Common myeloid progenitor, CD34-positive (primary cell): ENCODE data around the gene SERBP1.

Experiments
- CTCF ChIA-PET: fragments of 350-600 bp; sonication (Branson Sonifier 250); formaldehyde crosslinking; loops from one replicate; lab custom pipeline; 2021; ENCODE audit warnings: antibody characterized with exemption; lab: Charles Lee
- POLR2A ChIA-PET: fragments of 350-600 bp; sonication (Branson Sonifier 250); formaldehyde crosslinking; loops from one replicate; lab custom pipeline; 2021; ENCODE audit warnings: antibody characterized with exemption; lab: Charles Lee
- DNase-seq, 3 donors: peaks; one replicate each; pipeline versions ENCODE4 v3.0.0 to v3.0.0-alpha.2; 2013
- H3K27ac ChIP-seq, 2 experiments: 1 replicate in 1 of 2; 2 replicates in 1 of 2; pipeline ENCODE4 v1.7.0; 2013; ENCODE audit warnings: inconsistent platforms in 2 of 2, low read length in 2 of 2, mild to moderate bottlenecking in 2 of 2, low read depth in 1 of 2, moderate library complexity in 1 of 2; ENCODE audit not compliant: severe bottlenecking in 2 of 2, insufficient read depth in 1 of 2, poor library complexity in 1 of 2
- H3K27me3 ChIP-seq, 5 experiments: replicated peaks in 2 of 5; 1 replicate in 3 of 5; 2 replicates in 2 of 5; pipeline versions ENCODE4 v1.6.1 to v1.7.0; 2013; ENCODE audit warnings: low read length in 4 of 5, mild to moderate bottlenecking in 2 of 5, moderate library complexity in 2 of 5, inconsistent platforms in 1 of 5; ENCODE audit not compliant: insufficient read depth in 5 of 5, control insufficient read depth in 4 of 5
- H3K36me3 ChIP-seq, 4 experiments: 1 replicate in 2 of 4; 2 replicates in 2 of 4; pipeline versions ENCODE4 v1.6.1 to v1.7.0; 2013; ENCODE audit warnings: low read length in 3 of 4, control low read depth in 1 of 4, mild to moderate bottlenecking in 1 of 4; ENCODE audit not compliant: control insufficient read depth in 4 of 4, insufficient read depth in 4 of 4
- H3K4me1 ChIP-seq, 4 experiments: 1 replicate in 3 of 4; 2 replicates in 1 of 4; pipeline versions ENCODE4 v1.6.1 to v1.7.1; 2013; ENCODE audit warnings: low read length in 3 of 4, mild to moderate bottlenecking in 3 of 4, control low read depth in 1 of 4, inconsistent platforms in 1 of 4, moderate library complexity in 1 of 4; ENCODE audit not compliant: control insufficient read depth in 4 of 4, insufficient read depth in 4 of 4; ENCODE audit errors: control extremely low read depth in 1 of 4
- H3K4me3 ChIP-seq, 7 experiments: 1 replicate in 4 of 7; 2 replicates in 3 of 7; pipeline versions ENCODE4 v1.5.1 to v1.7.0; 2013; ENCODE audit warnings: mild to moderate bottlenecking in 7 of 7, low read length in 6 of 7, moderate library complexity in 6 of 7, inconsistent platforms in 2 of 7, low read depth in 2 of 7, control low read depth in 1 of 7; ENCODE audit not compliant: insufficient read depth in 4 of 7, control insufficient read depth in 1 of 7; ENCODE audit errors: extremely low read depth in 1 of 7
- H3K9me3 ChIP-seq, 5 experiments: 1 replicate in 4 of 5; 2 replicates in 1 of 5; pipeline versions ENCODE4 v1.6.1 to v1.7.1; 2013; ENCODE audit warnings: low read length in 4 of 5, mild to moderate bottlenecking in 2 of 5, inconsistent platforms in 1 of 5, low read depth in 1 of 5, moderate library complexity in 1 of 5; ENCODE audit not compliant: control insufficient read depth in 4 of 5, insufficient read depth in 2 of 5; ENCODE audit errors: control extremely low read depth in 1 of 5
- WGBS: methylation state at CpG from one replicate; pipeline ENCODE4 v1.1.5; 2013; ENCODE audit not compliant: insufficient coverage; 5-methylcytosine and 5-hydroxymethylcytosine counted together

SERBP1 gene

DNA sequence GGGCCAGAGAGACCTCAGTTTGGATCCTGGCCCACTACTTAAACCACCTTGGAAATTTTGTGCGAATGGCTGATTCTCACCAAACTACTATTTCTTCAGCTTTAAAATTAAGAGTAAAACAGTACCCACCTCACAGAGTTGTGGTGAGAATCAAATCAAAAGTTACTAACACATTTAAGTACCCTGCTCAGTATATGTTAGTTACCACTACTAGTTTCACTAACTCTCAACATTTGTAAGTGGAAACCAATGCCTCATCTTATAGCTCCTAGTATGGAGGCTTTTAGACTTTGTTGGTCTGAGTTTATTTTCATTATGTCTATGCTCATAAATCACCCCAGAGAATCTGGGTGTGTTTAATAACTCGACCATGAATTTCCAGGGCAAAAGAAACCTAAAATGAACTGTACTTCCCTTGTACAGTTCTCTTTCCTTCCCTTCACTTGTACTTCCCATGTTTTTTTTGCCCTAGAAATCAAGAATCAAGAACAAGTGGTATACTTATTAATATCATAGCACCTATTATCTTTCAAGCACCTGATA lies 11.6 kb upstream of the SERBP1 start:
- no peak overlapping the region for H3K4me3 ChIP-seq
- H3K27ac ChIP-seq, result no peak overlapping the region
- no peak for DNase-seq
- H3K27me3 ChIP-seq, result no peaks in the 10 kb centered on the region
- WGBS, result 83% methylated on average over 1 of the region's 2 CpGs
- peaks cover 7 to 13% (median 9%) of the 10 kb centered on the region in 4 experiments for H3K4me1 ChIP-seq
- ChIA-PET POLR2A (no interaction called here), CTCF (interaction anchor here (1.4 to 2.1 kb wide), 4 partner anchors 10 to 59 kb away, joined by 3 to 11 read pairs (median 4); no protein-coding TSS in a partner anchor)
- no peaks in the 10 kb centered on the region for H3K9me3 ChIP-seq
- no peaks in the 10 kb centered on the region for H3K36me3 ChIP-seq

DNA sequence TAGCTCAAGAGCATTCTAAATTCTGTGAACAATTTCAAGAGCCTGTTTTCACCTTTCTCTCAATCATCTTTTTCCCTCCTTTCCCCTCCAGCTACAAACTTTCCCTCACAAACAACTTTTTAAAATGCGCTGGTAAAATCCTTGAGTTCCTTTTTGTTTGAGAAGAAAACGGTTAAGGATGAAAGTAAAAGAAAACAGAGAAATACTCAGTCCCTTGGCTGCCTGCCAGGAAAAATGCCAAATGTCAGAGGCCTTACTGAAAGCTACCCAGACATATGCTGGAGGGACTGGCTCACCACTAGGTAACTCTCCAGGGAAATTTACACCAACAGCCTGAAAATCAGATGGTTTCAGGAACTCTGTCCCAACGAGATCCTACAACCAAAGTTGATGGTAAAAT lies 11.0 kb upstream of the SERBP1 start:
- ChIA-PET CTCF (interaction anchor here (0.7 to 2.1 kb wide), 5 partner anchors 10 to 60 kb away, joined by 3 to 11 read pairs (median 3); no protein-coding TSS in a partner anchor), POLR2A (no interaction called here)
- Histone ChIP-seq H3K9me3 (no peaks in the 10 kb centered on the region), H3K36me3 (no peaks in the 10 kb centered on the region), H3K4me1 (peaks cover 7 to 11% (median 9%) of the 10 kb centered on the region in 4 experiments), H3K4me3 (peak overlapping the region in 2 of 7 experiments; percentile 21 to 40), H3K27ac (peak overlapping the region in 1 of 2 experiments; percentile 45), H3K27me3 (no peaks in the 10 kb centered on the region)
- peak; percentile 59 to 81 (median 77) for DNase-seq
- WGBS, result 0% methylated on average over 1 of the region's 3 CpGs

DNA sequence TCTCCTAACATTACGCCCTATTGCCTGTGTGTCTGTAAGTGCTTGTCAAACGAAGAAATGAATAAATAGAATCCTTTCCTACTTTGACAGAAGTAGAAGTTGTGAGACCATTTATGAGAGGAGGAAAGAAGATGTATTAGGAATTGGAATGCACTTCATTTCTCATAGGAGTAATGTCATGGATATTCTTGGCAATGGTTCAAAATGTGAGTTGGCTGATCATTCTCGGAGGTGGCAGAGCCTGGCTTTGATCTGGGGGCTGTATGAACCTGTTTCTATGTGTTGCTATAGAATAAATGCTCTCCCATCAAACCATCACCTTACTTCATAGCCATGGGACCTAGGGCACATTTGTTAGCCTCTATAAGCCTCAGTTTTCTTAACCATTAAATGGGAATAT lies 10.1 kb upstream of the SERBP1 start:
- peaks cover 7 to 11% (median 9%) of the 10 kb centered on the region in 4 experiments for H3K4me1 ChIP-seq
- no peaks in the 10 kb centered on the region for H3K9me3 ChIP-seq
- no peaks in the 10 kb centered on the region for H3K27me3 ChIP-seq
- no peaks in the 10 kb centered on the region for H3K36me3 ChIP-seq
- no peak overlapping the region for H3K27ac ChIP-seq
- ChIA-PET CTCF (interaction anchor here (0.9 kb wide), 1 partner anchor 10 kb away, joined by 3 read pairs; the partner anchor contains the start of gene SERBP1), POLR2A (no interaction called here)
- H3K4me3 ChIP-seq, result no peak overlapping the region
- DNase-seq, result no peak
- WGBS, result 92% methylated on average over 2 of the region's 3 CpGs

DNA sequence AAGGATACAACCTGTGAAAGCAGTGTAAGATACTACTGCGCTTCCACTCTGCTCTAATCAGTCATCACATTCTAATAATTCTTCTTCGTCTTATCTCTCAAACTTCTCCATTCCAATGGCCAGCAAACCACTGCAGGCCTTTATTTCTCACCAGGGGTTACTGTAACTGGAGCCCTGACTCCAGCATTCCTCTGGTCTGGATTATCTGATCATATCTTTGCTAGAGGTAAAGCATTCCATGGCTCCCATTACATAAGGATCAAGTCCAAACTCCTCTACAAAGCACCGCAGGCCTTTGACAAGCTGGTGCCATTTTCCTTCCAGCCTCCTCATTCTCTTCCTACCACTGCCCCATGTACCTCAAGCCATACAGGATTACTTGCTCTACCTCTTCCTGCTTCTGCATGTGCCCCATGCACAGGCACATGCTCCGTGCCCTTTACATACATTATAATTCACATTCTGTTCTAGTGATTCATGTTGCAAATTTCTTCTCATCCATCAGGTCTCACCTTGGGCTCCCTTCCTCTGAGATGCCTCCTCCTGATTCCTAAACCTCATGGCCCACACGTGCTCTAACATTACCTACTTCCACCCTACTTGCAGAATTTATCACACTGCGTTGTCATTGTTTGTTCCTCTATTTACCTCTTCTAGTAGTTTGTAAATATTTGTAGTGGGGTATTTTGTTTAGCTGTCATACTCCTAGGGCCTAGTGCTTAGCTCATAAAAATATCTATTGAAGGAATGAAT lies 9.3 kb upstream of the SERBP1 start:
- peaks cover 10 to 14% (median 12%) of the 10 kb centered on the region in 4 experiments for H3K4me1 ChIP-seq
- ChIA-PET CTCF (interaction anchor here (0.9 kb wide), 1 partner anchor 9 kb away, joined by 3 read pairs; the partner anchor contains the start of gene SERBP1), POLR2A (no interaction called here)
- no peak overlapping the region for H3K27ac ChIP-seq
- H3K9me3 ChIP-seq, result no peaks in the 10 kb centered on the region
- no peaks in the 10 kb centered on the region for H3K36me3 ChIP-seq
- 100% methylated on average over 3 of the region's 6 CpGs for WGBS
- no peak for DNase-seq
- no peak overlapping the region for H3K4me3 ChIP-seq
- no peaks in the 10 kb centered on the region for H3K27me3 ChIP-seq

DNA sequence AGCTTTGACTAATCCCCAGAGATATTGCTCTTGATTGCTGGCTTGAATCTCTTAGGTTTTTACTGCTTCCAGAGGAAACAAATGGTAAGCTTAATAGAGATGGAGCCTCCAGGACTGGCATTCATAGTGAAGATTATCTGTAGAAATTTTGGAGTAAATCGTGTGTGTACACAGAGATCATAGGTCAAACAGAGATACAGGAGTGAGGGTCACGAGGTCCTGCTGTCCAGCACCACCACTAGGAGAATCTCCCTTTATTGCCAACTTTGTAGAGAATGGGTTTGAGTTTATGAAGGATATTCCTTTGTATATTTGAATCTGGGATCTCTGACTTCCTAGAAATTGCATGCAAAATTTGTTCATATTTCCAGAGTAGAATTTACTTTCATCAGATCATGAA lies 7.8 kb upstream of the SERBP1 start:
- Histone ChIP-seq H3K27me3 (no peaks in the 10 kb centered on the region), H3K27ac (no peak overlapping the region), H3K4me3 (no peak overlapping the region), H3K4me1 (peaks cover 12 to 29% (median 24%) of the 10 kb centered on the region in 4 experiments), H3K36me3 (no peaks in the 10 kb centered on the region), H3K9me3 (no peaks in the 10 kb centered on the region)
- ChIA-PET POLR2A (no interaction called here), CTCF (interaction anchor here (0.8 to 2.5 kb wide), 2 partner anchors 25 to 224 kb away, joined by 3 to 5 read pairs; no protein-coding TSS in a partner anchor)
- WGBS, result 100% methylated on average over 2 of the region's 2 CpGs
- DNase-seq, result no peak

DNA sequence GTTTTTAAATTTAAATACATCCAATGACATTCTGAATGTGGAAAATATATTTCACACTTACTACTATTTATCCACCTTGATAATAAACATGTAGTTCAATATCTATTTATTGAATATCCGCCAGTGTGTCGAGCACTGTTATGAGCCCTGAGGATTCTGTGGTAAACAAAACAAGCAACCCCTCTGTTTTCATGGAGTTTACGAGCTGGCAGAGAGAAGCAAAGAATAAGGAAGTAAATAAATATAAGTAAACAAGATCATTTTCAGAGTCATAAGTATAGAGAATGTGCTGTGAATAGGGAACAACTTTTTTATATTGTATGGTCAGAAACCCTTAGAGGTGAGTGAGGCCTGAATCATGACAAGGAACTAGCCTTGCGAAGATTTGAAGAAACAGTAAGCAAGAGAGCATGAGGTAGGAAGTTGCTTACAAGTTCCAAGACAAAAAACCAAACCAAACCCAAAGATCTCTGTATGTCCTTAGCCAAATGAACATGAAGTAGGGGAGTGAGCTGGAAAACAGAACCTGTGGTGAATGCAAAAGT lies 6.4 kb upstream of the SERBP1 start:
- H3K9me3 ChIP-seq, result no peaks in the 10 kb centered on the region
- no peak overlapping the region for H3K27ac ChIP-seq
- CTCF ChIA-PET, result interaction anchor here (2.5 kb wide), 1 partner anchor 26 kb away, joined by 5 read pairs; no protein-coding TSS in a partner anchor
- H3K4me1 ChIP-seq, result peaks cover 15 to 35% (median 26%) of the 10 kb centered on the region in 4 experiments
- no peak overlapping the region for H3K4me3 ChIP-seq
- POLR2A ChIA-PET, result no interaction called here
- WGBS, result 100% methylated on average over 1 of the region's 4 CpGs
- no peaks in the 10 kb centered on the region for H3K36me3 ChIP-seq
- no peaks in the 10 kb centered on the region for H3K27me3 ChIP-seq
- DNase-seq, result no peak
